ENCODE results near the gene KRT15. TPM values are rescaled to one million over a fixed set of nuclear protein-coding genes. Genes with fewer than 3 reads are reported as not detected.

The KRT15 gene
- total and polyA plus RNA-seq, 10 of the 15 experiments (the other 5 are each of a cell fraction or from before 2014, with no cell fraction given): 0.06 to 0.17 TPM; not detected in 8

DNA sequence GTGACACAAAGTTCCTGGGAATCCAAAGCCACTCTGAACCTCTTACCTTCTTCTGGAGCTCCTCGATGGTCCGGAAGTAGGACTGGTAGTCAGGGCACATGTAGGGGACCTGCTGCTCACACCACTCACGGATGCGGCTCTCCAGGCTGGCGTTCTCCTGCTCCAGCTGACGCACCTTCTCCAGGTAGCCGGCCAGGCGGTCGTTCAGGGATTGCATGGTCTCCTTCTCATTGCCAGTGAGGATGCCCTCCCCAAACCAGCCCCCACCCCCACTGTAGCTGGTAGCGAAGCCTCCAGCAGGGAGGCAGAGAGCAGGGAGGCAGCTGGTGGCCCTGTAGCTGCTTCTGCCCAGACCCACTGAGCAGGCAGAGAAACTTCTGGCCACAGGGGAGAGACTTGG lies 38.1 kb downstream of the KRT15 start (continued):
- TF ChIP-seq, protein P1, sequence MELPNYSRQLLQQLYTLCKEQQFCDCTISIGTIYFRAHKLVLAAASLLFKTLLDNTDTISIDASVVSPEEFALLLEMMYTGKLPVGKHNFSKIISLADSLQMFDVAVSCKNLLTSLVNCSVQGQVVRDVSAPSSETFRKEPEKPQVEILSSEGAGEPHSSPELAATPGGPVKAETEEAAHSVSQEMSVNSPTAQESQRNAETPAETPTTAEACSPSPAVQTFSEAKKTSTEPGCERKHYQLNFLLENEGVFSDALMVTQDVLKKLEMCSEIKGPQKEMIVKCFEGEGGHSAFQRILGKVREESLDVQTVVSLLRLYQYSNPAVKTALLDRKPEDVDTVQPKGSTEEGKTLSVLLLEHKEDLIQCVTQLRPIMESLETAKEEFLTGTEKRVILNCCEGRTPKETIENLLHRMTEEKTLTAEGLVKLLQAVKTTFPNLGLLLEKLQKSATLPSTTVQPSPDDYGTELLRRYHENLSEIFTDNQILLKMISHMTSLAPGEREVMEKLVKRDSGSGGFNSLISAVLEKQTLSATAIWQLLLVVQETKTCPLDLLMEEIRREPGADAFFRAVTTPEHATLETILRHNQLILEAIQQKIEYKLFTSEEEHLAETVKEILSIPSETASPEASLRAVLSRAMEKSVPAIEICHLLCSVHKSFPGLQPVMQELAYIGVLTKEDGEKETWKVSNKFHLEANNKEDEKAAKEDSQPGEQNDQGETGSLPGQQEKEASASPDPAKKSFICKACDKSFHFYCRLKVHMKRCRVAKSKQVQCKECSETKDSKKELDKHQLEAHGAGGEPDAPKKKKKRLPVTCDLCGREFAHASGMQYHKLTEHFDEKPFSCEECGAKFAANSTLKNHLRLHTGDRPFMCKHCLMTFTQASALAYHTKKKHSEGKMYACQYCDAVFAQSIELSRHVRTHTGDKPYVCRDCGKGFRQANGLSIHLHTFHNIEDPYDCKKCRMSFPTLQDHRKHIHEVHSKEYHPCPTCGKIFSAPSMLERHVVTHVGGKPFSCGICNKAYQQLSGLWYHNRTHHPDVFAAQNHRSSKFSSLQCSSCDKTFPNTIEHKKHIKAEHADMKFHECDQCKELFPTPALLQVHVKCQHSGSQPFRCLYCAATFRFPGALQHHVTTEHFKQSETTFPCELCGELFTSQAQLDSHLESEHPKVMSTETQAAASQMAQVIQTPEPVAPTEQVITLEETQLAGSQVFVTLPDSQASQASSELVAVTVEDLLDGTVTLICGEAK (IDR thresholded peaks at IDR 0.05; ENCODE audit: borderline replicate concordance): no peak
- TF ChIP-seq SKIL (IDR thresholded peaks at IDR 0.05; ENCODE audit: low read depth, poor library complexity, severe bottlenecking): no peak
- no peak for TF ChIP-seq TARDBP (IDR thresholded peaks at IDR 0.05; ENCODE audit: borderline replicate concordance)
- no peak for TF ChIP-seq ESRRA (IDR thresholded peaks at IDR 0.05; ENCODE audit: low read length)
- TF ChIP-seq CREM (IDR thresholded peaks at IDR 0.05; ENCODE audit: low read depth): no peak
- TF ChIP-seq CHD1 (IDR thresholded peaks at IDR 0.05; ENCODE audit: low read depth, low read length): no peak
- no peak for TF ChIP-seq REST (IDR thresholded peaks at IDR 0.05; ENCODE audit: low read depth, low read length)
- no peak for TF ChIP-seq LARP7 (IDR thresholded peaks at IDR 0.05)
- TF ChIP-seq, protein P2, sequence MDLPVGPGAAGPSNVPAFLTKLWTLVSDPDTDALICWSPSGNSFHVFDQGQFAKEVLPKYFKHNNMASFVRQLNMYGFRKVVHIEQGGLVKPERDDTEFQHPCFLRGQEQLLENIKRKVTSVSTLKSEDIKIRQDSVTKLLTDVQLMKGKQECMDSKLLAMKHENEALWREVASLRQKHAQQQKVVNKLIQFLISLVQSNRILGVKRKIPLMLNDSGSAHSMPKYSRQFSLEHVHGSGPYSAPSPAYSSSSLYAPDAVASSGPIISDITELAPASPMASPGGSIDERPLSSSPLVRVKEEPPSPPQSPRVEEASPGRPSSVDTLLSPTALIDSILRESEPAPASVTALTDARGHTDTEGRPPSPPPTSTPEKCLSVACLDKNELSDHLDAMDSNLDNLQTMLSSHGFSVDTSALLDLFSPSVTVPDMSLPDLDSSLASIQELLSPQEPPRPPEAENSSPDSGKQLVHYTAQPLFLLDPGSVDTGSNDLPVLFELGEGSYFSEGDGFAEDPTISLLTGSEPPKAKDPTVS (IDR thresholded peaks at IDR 0.05; ENCODE audit: low read depth, low read length): no peak

All from GM12878 (cell line).